Activated T-cell treated with anti-CD3 and anti-CD28 coated beads, Interleukin-2, amount 50 U/mL, for 4 hours (primary cell): ENCODE data around the gene SLC22A23. TPM values are rescaled to one million over a fixed set of nuclear protein-coding genes. Genes with fewer than 3 reads are reported as not detected.
"Not testable (repeated sequence)": the region's sequence is repeated elsewhere in the genome, so short reads cannot be mapped to it uniquely, and the experiment has no call there.

Source experiments
- ATAC-seq, 2 donors: fragments of 200-7000 bp; cut with Tn5 transposase; one replicate each; pipeline ENCODE4 v1.10.0; 2021
- DNase-seq: peaks from one replicate; pipeline ENCODE4 v3.0.0-alpha.2; 2020
- H3K27me3 Mint-ChIP-seq: one replicate; pipeline ENCODE4 v1.8.0; 2021; ENCODE audit warnings: low read depth, mixed read lengths
- H3K36me3 Mint-ChIP-seq: one replicate; pipeline ENCODE4 v1.8.0; 2022; ENCODE audit warnings: mixed read lengths; ENCODE audit not compliant: insufficient read depth
- H3K4me1 Mint-ChIP-seq: one replicate; pipeline ENCODE4 v1.8.0; 2021; ENCODE audit warnings: low read depth, mixed read lengths
- H3K4me3 Mint-ChIP-seq: one replicate; pipeline ENCODE4 v1.8.0; 2021; ENCODE audit warnings: mild to moderate bottlenecking, moderate library complexity, mixed read lengths
- H3K9me3 Mint-ChIP-seq: one replicate; pipeline ENCODE4 v1.8.0; 2021; ENCODE audit warnings: mixed read lengths
- total RNA-seq, 3 donors: library from RNA; stranded (reverse); gene quantifications; one replicate each; pipeline ENCODE4 v1.2.1, GENCODE V29; 2021

The SLC22A23 gene
- total RNA-seq, 3 donors from 2014 or later, result 0.50 to 1.2 (median 0.54) TPM

- peaks cover 23% of the 10 kb centered on the region for H3K4me1 Mint-ChIP-seq
- DNase-seq, H3K27me3 Mint-ChIP-seq, H3K4me3 Mint-ChIP-seq, H3K36me3 Mint-ChIP-seq, H3K9me3 Mint-ChIP-seq: not testable (repeated sequence)
- peak; percentile 62 to 77 for ATAC-seq
Observed at GRCh38 chr6:3378398-3378782, 78.5 kb downstream of the SLC22A23 start.

- H3K4me3 Mint-ChIP-seq, result no peak overlapping the region
- H3K4me1 Mint-ChIP-seq, result peaks cover 23% of the 10 kb centered on the region
- ATAC-seq, result peak; percentile 34 to 50
- H3K27me3 Mint-ChIP-seq, result peaks cover 5% of the 10 kb centered on the region
- H3K36me3 Mint-ChIP-seq, result no peaks in the 10 kb centered on the region
- no peaks in the 10 kb centered on the region for H3K9me3 Mint-ChIP-seq
- DNase-seq, result no peak
Observed at GRCh38 chr6:3377536-3378397, 79.1 kb downstream of the SLC22A23 start.

DNA sequence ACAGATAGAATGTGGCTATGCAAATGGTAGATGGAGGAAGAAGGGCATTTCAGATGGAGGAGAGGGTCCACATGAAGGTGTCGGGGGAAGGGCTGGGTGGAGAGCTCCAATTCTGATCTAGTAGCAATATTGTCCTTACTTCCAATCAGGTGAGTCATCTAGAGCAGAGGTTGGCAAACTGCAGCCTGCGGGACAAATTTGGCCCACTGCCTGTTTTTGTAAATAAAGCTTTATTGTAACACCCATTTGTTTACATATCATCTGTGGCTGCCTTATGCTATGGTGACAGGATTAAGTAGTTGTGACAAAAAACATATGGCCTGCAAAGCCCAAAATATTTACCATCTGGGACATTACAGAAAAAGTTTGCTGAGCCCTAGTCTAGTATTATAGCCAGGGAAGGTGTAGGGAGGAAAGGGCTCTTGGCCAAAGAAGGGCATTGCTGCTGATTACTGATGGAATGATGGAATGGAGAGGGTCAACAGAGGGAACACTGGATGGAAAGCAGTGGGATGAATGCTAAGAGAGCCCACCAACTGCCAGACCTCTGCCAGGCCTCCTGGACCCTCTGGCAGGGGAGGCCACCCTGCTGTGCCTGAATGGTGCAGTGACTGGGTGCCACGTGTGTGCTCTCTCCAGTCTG lies 79.8 kb downstream of the SLC22A23 start:
- H3K4me1 Mint-ChIP-seq, result peaks cover 26% of the 10 kb centered on the region
- no peaks in the 10 kb centered on the region for H3K36me3 Mint-ChIP-seq
- H3K27me3 Mint-ChIP-seq, result peaks cover 4% of the 10 kb centered on the region
- DNase-seq (no peak), ATAC-seq (no peak)
- H3K9me3 Mint-ChIP-seq, result no peaks in the 10 kb centered on the region
- H3K4me3 Mint-ChIP-seq, result no peak overlapping the region

DNA sequence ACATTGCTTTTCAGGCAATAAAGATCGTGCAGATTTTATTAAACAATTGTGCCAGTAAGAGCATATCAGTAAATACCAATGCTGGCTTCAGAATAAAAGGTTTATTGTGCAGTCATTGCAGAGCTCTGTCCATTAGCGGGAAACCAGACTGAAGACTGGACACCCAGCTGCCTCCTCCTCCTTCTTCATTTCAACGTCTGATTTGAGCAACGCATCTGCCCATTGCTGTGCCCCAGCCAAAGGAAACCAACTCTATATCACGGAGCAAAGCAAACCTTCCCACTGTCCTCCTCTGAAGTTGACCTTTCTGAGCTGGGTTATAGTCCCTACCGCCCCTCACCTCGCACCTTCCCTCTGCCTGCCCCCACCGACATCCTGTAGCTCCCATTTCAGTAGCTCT lies 80.8 kb downstream of the SLC22A23 start:
- ATAC-seq (no peak), DNase-seq (no peak)
- H3K27me3 Mint-ChIP-seq, result peaks cover 4% of the 10 kb centered on the region
- H3K9me3 Mint-ChIP-seq, result no peaks in the 10 kb centered on the region
- H3K4me1 Mint-ChIP-seq, result peaks cover 36% of the 10 kb centered on the region
- H3K36me3 Mint-ChIP-seq, result no peaks in the 10 kb centered on the region
- H3K4me3 Mint-ChIP-seq, result no peak overlapping the region

- DNase-seq (no peak), ATAC-seq (no peak)
- Mint-ChIP-seq H3K36me3 (no peaks in the 10 kb centered on the region), H3K4me3 (no peak overlapping the region), H3K9me3 (no peaks in the 10 kb centered on the region), H3K27me3 (no peaks in the 10 kb centered on the region), H3K4me1 (peaks cover 36% of the 10 kb centered on the region)
Observed at GRCh38 chr6:3373597-3374203, 83.2 kb downstream of the SLC22A23 start.

GRCh38 chr6:3372912-3373554 lies 83.8 kb downstream of the SLC22A23 start:
- Mint-ChIP-seq H3K9me3 (no peaks in the 10 kb centered on the region), H3K27me3 (no peaks in the 10 kb centered on the region), H3K36me3 (no peaks in the 10 kb centered on the region), H3K4me3 (no peak overlapping the region), H3K4me1 (peaks cover 31% of the 10 kb centered on the region)
- ATAC-seq (no peak), DNase-seq (no peak)

- Mint-ChIP-seq H3K27me3 (no peaks in the 10 kb centered on the region), H3K9me3 (no peaks in the 10 kb centered on the region), H3K4me3 (no peak overlapping the region), H3K4me1 (peaks cover 25% of the 10 kb centered on the region), H3K36me3 (no peaks in the 10 kb centered on the region)
- DNase-seq, result no peak
- no peak for ATAC-seq
Observed at GRCh38 chr6:3372184-3372846, 84.5 kb downstream of the SLC22A23 start.

DNA sequence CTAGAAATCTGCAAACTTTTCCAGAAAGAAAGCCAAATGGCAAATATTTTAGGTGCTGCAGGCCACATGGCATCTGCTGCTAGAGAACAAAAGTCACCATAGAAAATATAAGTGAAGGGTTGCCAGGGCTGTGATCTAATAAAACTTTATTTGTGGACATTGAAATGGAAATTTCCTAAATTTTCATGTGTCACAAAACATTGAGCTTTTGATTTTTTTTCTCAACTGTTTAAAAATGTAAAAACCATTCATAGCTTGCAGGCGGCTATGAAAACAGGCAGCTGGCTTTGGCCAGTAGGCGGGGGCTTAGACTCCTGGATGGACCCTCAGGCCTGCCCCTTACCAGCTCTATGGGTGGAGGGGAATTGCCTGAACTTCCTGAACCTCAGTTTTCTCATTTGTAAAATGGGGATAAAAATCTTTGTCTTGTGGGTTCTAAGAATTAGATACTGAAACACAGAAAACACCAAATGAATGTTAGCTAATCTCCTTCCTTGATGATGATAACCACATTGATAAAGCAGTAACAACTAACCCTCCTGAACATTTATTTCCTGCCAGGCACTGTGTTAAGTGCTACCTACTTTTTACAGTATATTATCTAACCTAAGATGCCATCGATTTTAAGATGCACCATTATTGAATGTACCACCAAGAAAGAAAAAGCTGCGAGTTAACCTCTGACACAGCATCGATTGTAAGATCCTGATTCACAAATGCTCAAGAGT lies 85.5 kb downstream of the SLC22A23 start:
- Mint-ChIP-seq H3K9me3 (no peaks in the 10 kb centered on the region), H3K36me3 (no peaks in the 10 kb centered on the region)
- peak in 1 of 2 donors; percentile 18 for ATAC-seq

GRCh38 chr6:3370361-3371221 lies 86.3 kb downstream of the SLC22A23 start:
- ATAC-seq, result no peak

More for the DNA sequence above, 85.5 kb downstream of the SLC22A23 start:
- DNase-seq, result no peak
- peaks cover 24% of the 10 kb centered on the region for H3K4me1 Mint-ChIP-seq
- no peaks in the 10 kb centered on the region for H3K27me3 Mint-ChIP-seq
- H3K4me3 Mint-ChIP-seq, result no peak overlapping the region

DNA sequence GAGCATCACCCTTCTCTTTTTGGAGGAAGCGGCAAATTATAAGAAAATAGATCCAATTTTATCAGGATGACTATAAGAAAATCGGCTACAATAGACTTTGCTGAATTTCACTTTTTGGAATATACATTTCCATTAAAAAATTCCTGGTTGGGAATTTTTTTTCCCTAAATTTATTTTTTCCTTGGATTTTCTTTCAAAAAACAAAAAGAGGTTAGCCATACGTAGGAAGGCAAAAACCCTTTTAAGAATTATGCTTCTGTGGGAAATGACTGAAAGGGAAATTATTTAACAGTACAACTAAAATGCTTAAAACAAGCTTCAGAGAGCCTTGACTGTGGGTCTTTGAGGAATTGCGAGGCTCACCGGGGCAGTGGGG lies 86.9 kb downstream of the SLC22A23 start:
- no peaks in the 10 kb centered on the region for H3K9me3 Mint-ChIP-seq
- H3K36me3 Mint-ChIP-seq, result no peaks in the 10 kb centered on the region
- H3K27me3 Mint-ChIP-seq, result no peaks in the 10 kb centered on the region
- DNase-seq (no peak), ATAC-seq (no peak)
- no peak overlapping the region for H3K4me3 Mint-ChIP-seq
- peaks cover 24% of the 10 kb centered on the region for H3K4me1 Mint-ChIP-seq

More at GRCh38 chr6:3370361-3371221, 86.3 kb downstream of the SLC22A23 start:
- no peak for DNase-seq
- Mint-ChIP-seq H3K9me3 (no peaks in the 10 kb centered on the region), H3K27me3 (no peaks in the 10 kb centered on the region), H3K36me3 (no peaks in the 10 kb centered on the region), H3K4me1 (peaks cover 24% of the 10 kb centered on the region), H3K4me3 (no peak overlapping the region)

DNA sequence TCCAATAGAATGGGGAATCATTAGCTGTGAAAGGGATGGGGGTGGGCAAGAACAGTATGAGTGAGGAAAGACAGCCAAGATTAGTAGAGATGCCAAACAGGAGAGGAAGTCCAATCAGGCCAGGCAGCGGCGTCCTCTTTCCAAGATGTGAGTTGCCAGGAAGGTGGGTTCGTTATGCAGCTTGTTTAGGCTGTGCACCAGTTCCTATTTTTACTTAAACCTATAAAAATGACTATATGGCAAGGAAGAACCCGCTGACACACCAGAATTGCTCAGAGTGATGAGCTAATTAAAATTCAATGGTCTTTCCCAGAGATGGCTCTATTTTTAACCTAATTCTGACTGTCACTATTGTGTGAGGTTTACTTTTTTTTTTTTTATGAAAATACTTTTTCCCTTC lies 88.2 kb downstream of the SLC22A23 start:
- no peaks in the 10 kb centered on the region for H3K36me3 Mint-ChIP-seq
- H3K9me3 Mint-ChIP-seq, result no peaks in the 10 kb centered on the region
- ATAC-seq, result no peak
- H3K27me3 Mint-ChIP-seq, result no peaks in the 10 kb centered on the region
- H3K4me1 Mint-ChIP-seq, result peaks cover 24% of the 10 kb centered on the region
- no peak for DNase-seq
- H3K4me3 Mint-ChIP-seq, result no peak overlapping the region

DNA sequence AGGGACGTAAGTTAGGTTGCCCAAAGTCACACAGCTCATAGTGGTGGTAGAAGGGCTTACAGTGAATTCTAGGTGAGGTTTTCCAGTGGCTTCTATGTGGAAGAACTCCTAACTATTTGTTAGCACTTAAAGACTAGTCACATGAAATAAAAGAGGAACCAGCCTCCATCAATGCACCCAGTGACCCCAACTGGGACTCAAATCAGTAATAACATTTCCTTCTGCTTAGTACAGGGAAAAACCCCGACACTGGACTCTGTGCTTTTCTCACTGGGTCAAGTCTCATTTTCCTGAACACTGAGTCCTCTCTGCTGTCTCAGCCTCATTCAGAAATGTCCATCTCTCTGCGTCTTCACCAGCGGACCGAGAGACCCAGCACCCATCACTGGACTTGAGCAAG lies 89.2 kb downstream of the SLC22A23 start:
- no peak overlapping the region for H3K4me3 Mint-ChIP-seq
- no peak for ATAC-seq
- H3K9me3 Mint-ChIP-seq, result no peaks in the 10 kb centered on the region
- no peaks in the 10 kb centered on the region for H3K36me3 Mint-ChIP-seq
- peaks cover 24% of the 10 kb centered on the region for H3K4me1 Mint-ChIP-seq
- no peaks in the 10 kb centered on the region for H3K27me3 Mint-ChIP-seq
- DNase-seq, result no peak
